CD8-positive, alpha-beta memory T cell (primary cell): ENCODE measurements around the gene OR2T35. TPM values are rescaled to one million over a fixed set of nuclear protein-coding genes. Genes with fewer than 3 reads are reported as not detected.

Experiments
- CTCF ChIA-PET: fragments of 350-600 bp; sonication (Branson Sonifier 250); formaldehyde crosslinking; loops from one replicate; lab custom pipeline; 2021; ENCODE audit warnings: antibody characterized with exemption; lab: Charles Lee
- POLR2A ChIA-PET: fragments of 350-600 bp; sonication (Branson Sonifier 250); formaldehyde crosslinking; loops from one replicate; lab custom pipeline; 2021; ENCODE audit warnings: antibody characterized with exemption; lab: Charles Lee
- DNase-seq, 5 donors: peaks; one replicate each; pipeline versions ENCODE4 v3.0.0 to v3.0.0-alpha.2; 2020 to 2022; ENCODE audit warnings: mixed read lengths in 1 of 5
- H3K27ac ChIP-seq: one replicate; pipeline ENCODE4 v1.7.0; 2013; ENCODE audit warnings: low read depth, mild to moderate bottlenecking, low read length, moderate library complexity
- H3K27me3 ChIP-seq: 2 replicates; pipeline ENCODE4 v1.7.0; 2013; ENCODE audit warnings: low read length, mild to moderate bottlenecking; ENCODE audit not compliant: insufficient read depth, poor library complexity, severe bottlenecking
- H3K36me3 ChIP-seq: 2 replicates; pipeline ENCODE4 v1.7.0; 2013; ENCODE audit warnings: mild to moderate bottlenecking, low read length, moderate library complexity; ENCODE audit not compliant: insufficient read depth
- H3K4me1 ChIP-seq: 2 replicates; pipeline ENCODE4 v1.7.0; 2013; ENCODE audit warnings: mild to moderate bottlenecking, low read length, moderate library complexity; ENCODE audit not compliant: insufficient read depth
- H3K4me3 ChIP-seq: 2 replicates; pipeline ENCODE4 v1.7.0; 2013; ENCODE audit warnings: mild to moderate bottlenecking, low read length
- H3K9me3 ChIP-seq: 2 replicates; pipeline ENCODE4 v1.7.0; 2013; ENCODE audit warnings: mild to moderate bottlenecking, low read length
- H3K27ac Mint-ChIP-seq, 8 donors: one replicate each; pipeline ENCODE4 v1.8.0; 2020 to 2021; ENCODE audit warnings: mixed read lengths in 8 of 8, mild to moderate bottlenecking in 6 of 8, inconsistent platforms in 3 of 8, moderate library complexity in 3 of 8
- H3K27me3 Mint-ChIP-seq, 2 donors: one replicate each; pipeline ENCODE4 v1.8.0; 2020 to 2021; ENCODE audit warnings: mixed read lengths in 2 of 2, mild to moderate bottlenecking in 1 of 2, moderate library complexity in 1 of 2
- H3K36me3 Mint-ChIP-seq, 3 donors: one replicate each; pipeline ENCODE4 v1.8.0; 2020 to 2021; ENCODE audit warnings: mixed read lengths in 3 of 3, inconsistent platforms in 1 of 3, mild to moderate bottlenecking in 1 of 3
- H3K4me1 Mint-ChIP-seq, 3 donors: one replicate each; pipeline ENCODE4 v1.8.0; 2020 to 2021; ENCODE audit warnings: mixed read lengths in 3 of 3, inconsistent platforms in 1 of 3, mild to moderate bottlenecking in 1 of 3
- H3K4me3 Mint-ChIP-seq, 7 donors: one replicate each; pipeline ENCODE4 v1.8.0; 2020 to 2021; ENCODE audit warnings: mixed read lengths in 7 of 7, mild to moderate bottlenecking in 6 of 7, moderate library complexity in 4 of 7, inconsistent platforms in 2 of 7
- H3K9me3 Mint-ChIP-seq, 5 donors: one replicate each; pipeline ENCODE4 v1.8.0; 2020 to 2022; ENCODE audit warnings: mixed read lengths in 5 of 5, mild to moderate bottlenecking in 3 of 5, moderate library complexity in 2 of 5, inconsistent platforms in 1 of 5
- polyA plus RNA-seq: library from polyadenylated mRNA; unstranded; fragments of 300-500 nt; fragmentation: Illumina TruSeq; gene quantifications from one replicate; pipeline ENCODE4 v1.2.3, GENCODE V29; 2021
- total RNA-seq, 2 experiments: library from RNA; stranded (reverse); gene quantifications; one replicate each; pipeline ENCODE4 v1.2.3, GENCODE V29; 2021

The OR2T35 gene
- total and polyA plus RNA-seq, 3 experiments from 2014 or later: not detected

DNA sequence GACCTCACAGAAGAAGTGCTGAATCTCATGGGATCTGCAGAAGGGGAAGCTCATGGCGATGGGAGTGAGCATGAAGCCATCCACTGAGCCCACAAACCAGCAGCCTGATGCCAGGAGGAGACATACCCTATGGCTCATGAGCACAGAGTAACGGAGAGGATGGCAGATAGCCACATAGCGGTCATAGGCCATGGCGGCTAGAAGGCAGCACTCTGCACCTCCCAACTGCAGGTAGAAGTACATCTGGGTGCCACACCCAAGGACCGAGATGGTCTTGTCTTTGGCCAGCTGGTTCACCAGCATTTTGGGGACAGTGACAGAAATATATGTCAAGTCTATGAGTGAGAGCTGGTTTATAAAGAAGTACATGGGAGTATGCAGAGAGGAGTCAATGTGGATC is 51.9 kb downstream of the OR2T35 start:
- no peak for DNase-seq
- no peak overlapping the region for H3K27ac ChIP-seq
- H3K9me3 ChIP-seq: no peaks in the 10 kb centered on the region
- Mint-ChIP-seq H3K4me3 (no peak overlapping the region), H3K36me3 (no peaks in the 10 kb centered on the region), H3K27ac (no peak overlapping the region), H3K27me3 (peaks cover 0 to 10% of the 10 kb centered on the region in 2 donors), H3K4me1 (no peaks in the 10 kb centered on the region), H3K9me3 (no peaks in the 10 kb centered on the region)
- ChIA-PET POLR2A (no interaction called here), CTCF (no interaction called here)
- H3K27me3 ChIP-seq: no peaks in the 10 kb centered on the region
- no peak overlapping the region for H3K4me3 ChIP-seq
- H3K4me1 ChIP-seq: no peaks in the 10 kb centered on the region
- H3K36me3 ChIP-seq: no peaks in the 10 kb centered on the region

GRCh38 chr1:248592655-248593054 is 52.4 kb downstream of the OR2T35 start:
- Mint-ChIP-seq H3K4me3 (no peak overlapping the region), H3K27me3 (peaks cover 0 to 10% of the 10 kb centered on the region in 2 donors)
- POLR2A ChIA-PET: no interaction called here

GRCh38 chr1:248590055-248590454 is 55.0 kb downstream of the OR2T35 start:
- ChIA-PET CTCF (no interaction called here), POLR2A (no interaction called here)

More at GRCh38 chr1:248592655-248593054, 52.4 kb downstream of the OR2T35 start:
- CTCF ChIA-PET: no interaction called here
- Mint-ChIP-seq H3K36me3 (no peaks in the 10 kb centered on the region), H3K9me3 (no peaks in the 10 kb centered on the region), H3K4me1 (no peaks in the 10 kb centered on the region), H3K27ac (no peak overlapping the region)
- no peaks in the 10 kb centered on the region for H3K27me3 ChIP-seq
- DNase-seq: no peak
- H3K9me3 ChIP-seq: no peaks in the 10 kb centered on the region
- H3K27ac ChIP-seq: no peak overlapping the region
- no peaks in the 10 kb centered on the region for H3K4me1 ChIP-seq
- H3K4me3 ChIP-seq: no peak overlapping the region
- H3K36me3 ChIP-seq: no peaks in the 10 kb centered on the region

GRCh38 chr1:248589334-248589733 is 55.7 kb downstream of the OR2T35 start:
- no peaks in the 10 kb centered on the region for H3K4me1 ChIP-seq
- Mint-ChIP-seq H3K36me3 (no peaks in the 10 kb centered on the region), H3K27ac (no peak overlapping the region), H3K27me3 (peaks cover 3 to 16% of the 10 kb centered on the region in 2 donors), H3K4me1 (no peaks in the 10 kb centered on the region), H3K9me3 (no peaks in the 10 kb centered on the region), H3K4me3 (no peak overlapping the region)
- H3K36me3 ChIP-seq: no peaks in the 10 kb centered on the region
- CTCF ChIA-PET: no interaction called here
- no peaks in the 10 kb centered on the region for H3K27me3 ChIP-seq
- POLR2A ChIA-PET: no interaction called here
- H3K27ac ChIP-seq: no peak overlapping the region
- DNase-seq: no peak
- H3K9me3 ChIP-seq: no peaks in the 10 kb centered on the region
- H3K4me3 ChIP-seq: no peak overlapping the region

More at GRCh38 chr1:248590055-248590454, 55.0 kb downstream of the OR2T35 start:
- no peaks in the 10 kb centered on the region for H3K36me3 ChIP-seq
- no peak for DNase-seq
- H3K27ac ChIP-seq: no peak overlapping the region
- H3K9me3 Mint-ChIP-seq: no peaks in the 10 kb centered on the region
- no peak overlapping the region for H3K4me3 ChIP-seq
- no peaks in the 10 kb centered on the region for H3K27me3 ChIP-seq
- peaks cover 3 to 15% of the 10 kb centered on the region in 2 donors for H3K27me3 Mint-ChIP-seq
- no peaks in the 10 kb centered on the region for H3K9me3 ChIP-seq
- H3K4me3 Mint-ChIP-seq: no peak overlapping the region
- H3K36me3 Mint-ChIP-seq: no peaks in the 10 kb centered on the region
- no peak overlapping the region for H3K27ac Mint-ChIP-seq
- no peaks in the 10 kb centered on the region for H3K4me1 Mint-ChIP-seq
- H3K4me1 ChIP-seq: no peaks in the 10 kb centered on the region

Other genes with a start within 250 kb of the OR2T35 start
- not detected for gene OR2T1, start 242.2 kb downstream of the OR2T35 start, total RNA-seq
- gene OR2T1, start 242.2 kb downstream of the OR2T35 start, polyA plus RNA-seq: not detected
- not detected for gene OR2T2, start 199.6 kb downstream of the OR2T35 start, total RNA-seq
- gene OR2T2, start 199.6 kb downstream of the OR2T35 start, polyA plus RNA-seq: not detected
- not detected for gene OR2T3, start 171.9 kb downstream of the OR2T35 start, total RNA-seq
- not detected for gene OR2T3, start 171.9 kb downstream of the OR2T35 start, polyA plus RNA-seq
- not detected for gene OR2T5, start 156.7 kb downstream of the OR2T35 start, total RNA-seq
- gene OR2T5, start 156.7 kb downstream of the OR2T35 start, polyA plus RNA-seq: not detected
- gene OR2G6, start 137.2 kb downstream of the OR2T35 start, total RNA-seq: not detected
- gene OR2G6, start 137.2 kb downstream of the OR2T35 start, polyA plus RNA-seq: not detected
- not detected for gene OR2T29, start 82.5 kb downstream of the OR2T35 start, total RNA-seq
- gene OR2T29, start 82.5 kb downstream of the OR2T35 start, polyA plus RNA-seq: not detected
- gene OR2T34, start 70.5 kb downstream of the OR2T35 start, total RNA-seq: not detected
- gene OR2T34, start 70.5 kb downstream of the OR2T35 start, polyA plus RNA-seq: not detected
- gene OR2T10, start 47.6 kb downstream of the OR2T35 start, total RNA-seq: not detected
- gene OR2T10, start 47.6 kb downstream of the OR2T35 start, polyA plus RNA-seq: not detected
- gene OR2T11, start 10.2 kb downstream of the OR2T35 start, total RNA-seq: not detected
- gene OR2T11, start 10.2 kb downstream of the OR2T35 start, polyA plus RNA-seq: not detected
- gene OR2T27, start 10.2 kb upstream of the OR2T35 start, total RNA-seq: not detected
- not detected for gene OR2T27, start 10.2 kb upstream of the OR2T35 start, polyA plus RNA-seq
- gene OR14I1, start 57.5 kb upstream of the OR2T35 start, total RNA-seq: not detected
- not detected for gene OR14I1, start 57.5 kb upstream of the OR2T35 start, polyA plus RNA-seq
- not detected for gene LYPD8, start 110.5 kb upstream of the OR2T35 start, total RNA-seq
- gene LYPD8, start 110.5 kb upstream of the OR2T35 start, polyA plus RNA-seq: not detected
- gene SH3BP5L, start 180.6 kb upstream of the OR2T35 start, total RNA-seq: 10 to 100 TPM; 20.1 to 21.8 TPM
- 3.8 TPM for gene SH3BP5L, start 180.6 kb upstream of the OR2T35 start, polyA plus RNA-seq
- 10 to 100 TPM; 52.1 to 55.2 TPM for gene ZNF672, start 192.9 kb upstream of the OR2T35 start, total RNA-seq
- 29.6 TPM for gene ZNF672, start 192.9 kb upstream of the OR2T35 start, polyA plus RNA-seq
- gene ZNF692, start 213.8 kb upstream of the OR2T35 start, total RNA-seq: 10 to 100 TPM; 56.0 to 58.7 TPM
- 9.6 TPM for gene ZNF692, start 213.8 kb upstream of the OR2T35 start, polyA plus RNA-seq